Measurements from ENCODE around the gene INPP5A. TPM values are rescaled to one million over a fixed set of nuclear protein-coding genes. Genes with fewer than 3 reads are reported as not detected.
"Not testable (repeated sequence)": the region's sequence is repeated elsewhere in the genome, so short reads cannot be mapped to it uniquely, and the experiment has no call there.

Gene INPP5A, protein sequence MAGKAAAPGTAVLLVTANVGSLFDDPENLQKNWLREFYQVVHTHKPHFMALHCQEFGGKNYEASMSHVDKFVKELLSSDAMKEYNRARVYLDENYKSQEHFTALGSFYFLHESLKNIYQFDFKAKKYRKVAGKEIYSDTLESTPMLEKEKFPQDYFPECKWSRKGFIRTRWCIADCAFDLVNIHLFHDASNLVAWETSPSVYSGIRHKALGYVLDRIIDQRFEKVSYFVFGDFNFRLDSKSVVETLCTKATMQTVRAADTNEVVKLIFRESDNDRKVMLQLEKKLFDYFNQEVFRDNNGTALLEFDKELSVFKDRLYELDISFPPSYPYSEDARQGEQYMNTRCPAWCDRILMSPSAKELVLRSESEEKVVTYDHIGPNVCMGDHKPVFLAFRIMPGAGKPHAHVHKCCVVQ
- 13.1 and 36.8 TPM in 2 replicates for total RNA-seq (ENCODE audit: low replicate concordance)

DNA sequence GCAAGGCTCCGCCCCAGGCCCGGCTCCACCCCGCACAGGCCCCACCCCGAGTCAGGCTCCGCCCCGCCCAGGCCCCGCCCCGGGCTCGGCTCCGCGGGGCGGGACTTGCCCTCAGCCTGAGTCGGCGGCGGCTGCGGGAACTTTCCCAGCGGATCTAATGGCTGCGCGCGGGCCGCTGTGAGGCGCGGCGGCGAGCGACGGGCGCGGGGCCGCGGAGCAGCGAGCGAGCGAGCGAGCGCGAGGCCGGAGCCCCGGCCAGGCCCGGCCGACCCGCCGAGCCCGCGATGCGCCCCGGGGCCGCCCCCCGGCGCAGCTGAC lies at the start of gene INPP5A:
TSS of gene INPP5A (plus strand) at position 104 of the 318 bp plus-strand sequence. CDS start 310 bp downstream, outside the sequence.
- TF ChIP-seq, protein P1, sequence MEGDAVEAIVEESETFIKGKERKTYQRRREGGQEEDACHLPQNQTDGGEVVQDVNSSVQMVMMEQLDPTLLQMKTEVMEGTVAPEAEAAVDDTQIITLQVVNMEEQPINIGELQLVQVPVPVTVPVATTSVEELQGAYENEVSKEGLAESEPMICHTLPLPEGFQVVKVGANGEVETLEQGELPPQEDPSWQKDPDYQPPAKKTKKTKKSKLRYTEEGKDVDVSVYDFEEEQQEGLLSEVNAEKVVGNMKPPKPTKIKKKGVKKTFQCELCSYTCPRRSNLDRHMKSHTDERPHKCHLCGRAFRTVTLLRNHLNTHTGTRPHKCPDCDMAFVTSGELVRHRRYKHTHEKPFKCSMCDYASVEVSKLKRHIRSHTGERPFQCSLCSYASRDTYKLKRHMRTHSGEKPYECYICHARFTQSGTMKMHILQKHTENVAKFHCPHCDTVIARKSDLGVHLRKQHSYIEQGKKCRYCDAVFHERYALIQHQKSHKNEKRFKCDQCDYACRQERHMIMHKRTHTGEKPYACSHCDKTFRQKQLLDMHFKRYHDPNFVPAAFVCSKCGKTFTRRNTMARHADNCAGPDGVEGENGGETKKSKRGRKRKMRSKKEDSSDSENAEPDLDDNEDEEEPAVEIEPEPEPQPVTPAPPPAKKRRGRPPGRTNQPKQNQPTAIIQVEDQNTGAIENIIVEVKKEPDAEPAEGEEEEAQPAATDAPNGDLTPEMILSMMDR (IDR thresholded peaks at IDR 0.05; ENCODE audit: insufficient read depth, low read length), result no peak
- no peak for DNase-seq (ENCODE audit: low read depth)
- peak within 1 kb of the TSS; percentile 81 for H3K4me3 ChIP-seq (ENCODE audit: low read depth, low read length)

DNA sequence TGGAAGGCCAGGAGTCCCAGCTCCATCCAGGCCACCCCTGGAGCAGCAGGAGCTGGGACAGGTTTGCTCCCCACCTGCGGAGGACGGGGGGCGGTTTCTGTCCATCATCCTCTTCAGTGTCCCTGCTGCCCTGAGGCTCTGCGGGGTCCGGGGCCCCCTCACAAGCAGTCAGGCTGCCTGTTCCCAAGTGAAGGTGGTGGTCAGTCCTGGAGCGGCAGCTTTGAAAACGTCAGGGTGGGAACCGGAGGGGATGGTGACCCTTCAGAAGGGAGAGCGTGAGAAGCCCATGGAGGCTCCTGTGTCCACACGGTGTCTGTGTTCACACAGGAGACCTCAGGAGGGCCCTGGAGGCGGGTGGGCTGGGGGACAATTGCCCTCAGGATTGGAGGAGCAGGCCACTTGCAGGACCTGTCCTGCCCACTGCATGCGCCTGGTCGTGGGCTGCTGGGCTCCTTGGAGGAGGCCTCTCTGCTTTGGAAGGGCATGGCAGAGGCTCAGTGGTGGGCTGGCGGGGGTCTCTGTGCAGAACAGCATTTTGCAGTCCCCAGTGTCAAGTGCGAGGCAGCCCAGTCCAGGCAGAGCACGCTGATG lies 49.3 kb upstream of the INPP5A start:
- TF ChIP-seq, protein P1 (IDR thresholded peaks at IDR 0.05; ENCODE audit: insufficient read depth, low read length), result no peak
- no peak overlapping the region for H3K4me3 ChIP-seq (ENCODE audit: low read depth, low read length)
- DNase-seq (ENCODE audit: low read depth), result no peak

DNA sequence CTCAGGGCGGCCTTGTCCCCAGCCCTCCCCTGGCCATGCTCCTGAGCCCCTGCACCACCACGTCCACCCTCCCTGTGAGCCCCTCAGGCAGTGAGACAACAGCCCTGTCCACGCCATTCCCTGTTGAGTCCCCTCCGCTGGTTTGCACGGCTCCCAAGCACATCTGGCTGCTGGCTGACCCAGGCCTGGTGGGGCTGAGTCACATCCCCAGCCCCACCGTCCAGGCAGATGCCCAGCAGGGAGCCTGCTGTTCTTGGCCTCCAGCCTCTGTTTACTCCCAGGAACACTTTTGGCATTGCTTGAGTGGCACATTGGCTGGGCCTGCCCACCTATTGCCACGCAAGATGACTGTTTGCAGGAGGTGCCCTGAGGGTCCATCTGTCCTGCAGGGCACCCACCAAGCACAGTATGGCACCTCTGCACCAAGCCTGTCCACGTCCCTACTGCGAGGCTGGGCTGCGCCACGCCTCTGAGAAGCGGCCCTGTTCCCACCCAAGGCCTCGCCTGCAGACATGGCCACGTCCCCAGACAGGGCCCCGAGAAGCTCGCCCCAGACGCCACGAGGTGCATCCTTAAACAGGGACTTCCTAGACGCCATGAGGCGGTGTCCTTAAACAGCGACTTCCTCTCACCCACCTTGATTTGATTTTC lies 48.4 kb upstream of the INPP5A start:
- DNase-seq (ENCODE audit: low read depth), result peak; percentile 49
- TF ChIP-seq, protein P1 (IDR thresholded peaks at IDR 0.05; ENCODE audit: insufficient read depth, low read length), result no peak
- H3K4me3 ChIP-seq (ENCODE audit: low read depth, low read length), result no peak overlapping the region

DNA sequence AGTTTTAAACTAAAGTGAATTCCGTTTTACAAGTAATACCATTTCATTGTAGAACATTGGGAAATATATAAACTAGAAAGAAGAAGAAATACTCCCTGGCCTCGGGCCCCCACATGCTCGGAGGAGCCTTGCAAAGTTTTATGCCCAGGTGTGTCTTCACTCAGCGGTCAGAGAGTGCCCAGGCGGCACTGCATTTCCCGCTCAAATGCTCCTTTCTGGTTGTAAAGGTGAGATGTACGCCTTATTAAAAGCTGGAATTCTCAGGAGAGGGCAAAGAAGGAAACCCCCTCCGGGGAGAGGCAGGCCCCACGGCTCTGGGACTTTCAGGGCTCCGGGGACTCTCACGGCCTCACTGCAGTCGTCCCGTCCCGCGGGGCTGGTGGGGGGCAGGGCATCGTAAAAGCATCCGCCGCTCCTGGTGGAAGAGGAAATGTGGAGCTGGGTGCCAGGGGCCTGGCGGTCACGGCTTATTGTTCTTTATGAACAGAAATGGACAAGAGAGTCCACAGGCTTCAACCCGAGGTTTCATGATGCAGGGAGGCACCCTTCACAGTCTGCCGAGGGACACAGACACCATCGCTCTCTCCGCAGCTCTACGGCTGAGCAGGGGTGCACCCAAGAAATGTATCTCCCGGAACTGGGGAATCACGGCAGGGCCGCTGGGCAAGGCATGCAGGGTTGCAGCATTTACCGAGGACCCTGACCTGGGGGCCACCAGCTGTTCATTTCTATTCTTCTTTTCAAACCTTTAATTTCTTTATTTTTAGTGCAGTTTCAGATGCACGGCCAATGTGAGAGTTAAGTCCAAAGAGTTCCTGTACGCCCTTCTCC lies 47.7 kb upstream of the INPP5A start:
- TF ChIP-seq, protein P1 (IDR thresholded peaks at IDR 0.05; ENCODE audit: insufficient read depth, low read length), result no peak
- H3K4me3 ChIP-seq (ENCODE audit: low read depth, low read length), result no peak overlapping the region
- DNase-seq (ENCODE audit: low read depth), result no peak

DNA sequence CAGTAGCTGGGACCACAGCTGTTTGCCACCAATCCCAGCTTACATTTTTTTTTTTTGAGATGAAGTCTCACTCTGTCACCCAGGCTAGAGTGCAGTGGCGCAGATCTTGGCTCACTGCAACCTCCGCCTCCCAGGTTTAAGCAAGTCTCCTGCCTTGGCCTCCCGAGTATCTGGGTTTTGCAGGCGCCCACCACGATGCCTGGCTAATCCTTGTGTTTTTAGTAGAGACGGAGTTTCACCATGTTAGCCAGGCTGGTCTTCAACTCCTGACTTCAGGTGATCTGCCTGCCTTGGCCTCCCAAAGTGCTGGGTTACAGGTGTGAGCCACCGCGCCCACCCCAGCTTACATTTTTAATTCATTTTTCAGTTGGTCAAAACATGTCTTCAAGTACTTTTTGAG lies 46.1 kb upstream of the INPP5A start:
- H3K4me3 ChIP-seq (ENCODE audit: low read depth, low read length); DNase-seq (ENCODE audit: low read depth): not testable (repeated sequence)

DNA sequence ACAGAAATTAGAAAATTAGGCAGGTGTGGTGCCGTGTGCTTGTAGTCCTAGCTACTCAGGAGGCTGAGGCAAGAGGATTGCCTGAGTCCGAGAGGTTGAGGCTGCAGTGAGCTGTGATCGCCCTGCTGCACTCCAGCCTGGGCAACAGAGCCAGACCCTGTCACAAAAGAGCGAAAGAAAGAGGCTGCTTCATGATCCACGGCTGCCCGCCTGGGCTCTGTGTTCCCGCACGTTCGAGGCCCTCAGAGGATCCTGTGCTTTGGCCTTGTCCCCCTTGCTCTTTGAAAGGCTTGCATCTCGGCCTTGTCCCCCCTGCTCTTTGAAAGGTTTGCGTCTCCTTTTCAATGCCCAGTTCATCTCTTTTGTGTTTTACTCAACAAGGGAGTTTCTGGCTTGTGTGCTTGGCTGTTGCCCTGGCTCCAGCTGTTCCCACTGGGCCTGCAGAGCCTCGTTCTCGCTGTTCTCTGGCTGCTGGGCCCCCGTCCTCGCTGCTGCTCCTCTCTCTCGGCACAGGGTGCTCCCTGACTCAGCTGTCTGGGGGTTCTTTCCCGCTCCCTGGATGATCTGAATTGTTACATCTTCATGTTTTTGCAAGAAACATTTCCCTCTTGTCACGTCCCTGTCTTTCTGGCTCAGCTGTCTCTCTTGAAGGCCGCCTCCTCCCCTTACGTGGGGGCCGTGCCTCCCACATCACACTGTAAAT lies 45.1 kb upstream of the INPP5A start:
- peak; percentile 17 for DNase-seq (ENCODE audit: low read depth)
- H3K4me3 ChIP-seq (ENCODE audit: low read depth, low read length), result no peak overlapping the region
- TF ChIP-seq, protein P1 (IDR thresholded peaks at IDR 0.05; ENCODE audit: insufficient read depth, low read length), result no peak

All from fibroblast of the aortic adventitia (primary cell).